Measurements from ENCODE around the gene SLK. TPM values are rescaled to one million over a fixed set of nuclear protein-coding genes. Genes with fewer than 3 reads are reported as not detected.

SLK gene
- total RNA-seq, 2 experiments from 2014 or later = 20.5 to 20.8 TPM

GRCh38 chr10:103977204-103977603, 10.3 kb downstream of the SLK start:
- H3K4me3 Mint-ChIP-seq = no peak overlapping the region
- Histone ChIP-seq H3K36me3 (ENCODE audit: insufficient read depth, low read length) (no peaks in the 10 kb centered on the region), H3K9me3 (ENCODE audit: control insufficient read depth in 1 of 2, insufficient read depth in 1 of 2, low read length in 2 of 2) (no peaks in the 10 kb centered on the region), H3K27me3 (ENCODE audit: control insufficient read depth in 1 of 2, insufficient read depth in 2 of 2, low read length in 2 of 2) (no peaks in the 10 kb centered on the region), H3K4me1 (ENCODE audit: insufficient read depth, low read length) (peaks cover 4% of the 10 kb centered on the region), H3K4me3 (ENCODE audit: low read length) (no peak overlapping the region), H3K27ac (ENCODE audit: low read depth in 1 of 2, low read length in 2 of 2) (no peak overlapping the region)
- no peaks in the 10 kb centered on the region for H3K27me3 Mint-ChIP-seq
- no peak overlapping the region for H3K27ac Mint-ChIP-seq
- CTCF ChIA-PET = interaction anchor here (0.9 kb wide), 1 partner anchor 88 kb away, joined by 3 read pairs; no protein-coding TSS in a partner anchor
- POLR2A ChIA-PET = interaction anchor here (0.7 kb wide), 1 partner anchor 62 kb away, joined by 3 read pairs; no protein-coding TSS in a partner anchor
- intact Hi-C loops (cut with DNase I, micrococcal nuclease) = no loop called here
- no peak for ATAC-seq (ENCODE audit: poor library complexity)
- H3K36me3 Mint-ChIP-seq (ENCODE audit: low read depth) = peaks cover 11% of the 10 kb centered on the region
- TF ChIP-seq, protein P1, sequence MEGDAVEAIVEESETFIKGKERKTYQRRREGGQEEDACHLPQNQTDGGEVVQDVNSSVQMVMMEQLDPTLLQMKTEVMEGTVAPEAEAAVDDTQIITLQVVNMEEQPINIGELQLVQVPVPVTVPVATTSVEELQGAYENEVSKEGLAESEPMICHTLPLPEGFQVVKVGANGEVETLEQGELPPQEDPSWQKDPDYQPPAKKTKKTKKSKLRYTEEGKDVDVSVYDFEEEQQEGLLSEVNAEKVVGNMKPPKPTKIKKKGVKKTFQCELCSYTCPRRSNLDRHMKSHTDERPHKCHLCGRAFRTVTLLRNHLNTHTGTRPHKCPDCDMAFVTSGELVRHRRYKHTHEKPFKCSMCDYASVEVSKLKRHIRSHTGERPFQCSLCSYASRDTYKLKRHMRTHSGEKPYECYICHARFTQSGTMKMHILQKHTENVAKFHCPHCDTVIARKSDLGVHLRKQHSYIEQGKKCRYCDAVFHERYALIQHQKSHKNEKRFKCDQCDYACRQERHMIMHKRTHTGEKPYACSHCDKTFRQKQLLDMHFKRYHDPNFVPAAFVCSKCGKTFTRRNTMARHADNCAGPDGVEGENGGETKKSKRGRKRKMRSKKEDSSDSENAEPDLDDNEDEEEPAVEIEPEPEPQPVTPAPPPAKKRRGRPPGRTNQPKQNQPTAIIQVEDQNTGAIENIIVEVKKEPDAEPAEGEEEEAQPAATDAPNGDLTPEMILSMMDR (IDR thresholded peaks at IDR 0.05) = no peak
- no peaks in the 10 kb centered on the region for H3K9me3 Mint-ChIP-seq
- peaks cover 69% of the 10 kb centered on the region for H3K4me1 Mint-ChIP-seq (ENCODE audit: low read depth)
- no peak for DNase-seq

- intact Hi-C loops (cut with DNase I, micrococcal nuclease) = no loop called here
- H3K9me3 Mint-ChIP-seq = no peaks in the 10 kb centered on the region
- H3K36me3 ChIP-seq (ENCODE audit: insufficient read depth, low read length) = no peaks in the 10 kb centered on the region
- ATAC-seq (ENCODE audit: poor library complexity) (no peak), DNase-seq (no peak)
- H3K27ac ChIP-seq (ENCODE audit: low read depth in 1 of 2, low read length in 2 of 2) = no peak overlapping the region
- no peak overlapping the region for H3K4me3 Mint-ChIP-seq
- no peaks in the 10 kb centered on the region for H3K9me3 ChIP-seq (ENCODE audit: control insufficient read depth in 1 of 2, insufficient read depth in 1 of 2, low read length in 2 of 2)
- ChIA-PET POLR2A (no interaction called here), CTCF (interaction anchor here (0.8 kb wide), 1 partner anchor 9 kb away, joined by 4 read pairs; no protein-coding TSS in a partner anchor)
- H3K36me3 Mint-ChIP-seq (ENCODE audit: low read depth) = peaks cover 7% of the 10 kb centered on the region
- peaks cover 74% of the 10 kb centered on the region for H3K4me1 Mint-ChIP-seq (ENCODE audit: low read depth)
- no peaks in the 10 kb centered on the region for H3K27me3 Mint-ChIP-seq
- H3K4me1 ChIP-seq (ENCODE audit: insufficient read depth, low read length) = peaks cover 19% of the 10 kb centered on the region
- H3K27ac Mint-ChIP-seq = no peak overlapping the region
- no peaks in the 10 kb centered on the region for H3K27me3 ChIP-seq (ENCODE audit: control insufficient read depth in 1 of 2, insufficient read depth in 2 of 2, low read length in 2 of 2)
- TF ChIP-seq, protein P1 (IDR thresholded peaks at IDR 0.05) = no peak
- no peak overlapping the region for H3K4me3 ChIP-seq (ENCODE audit: low read length)
Measured at GRCh38 chr10:103979530-103979929, 12.6 kb downstream of the SLK start.

DNA sequence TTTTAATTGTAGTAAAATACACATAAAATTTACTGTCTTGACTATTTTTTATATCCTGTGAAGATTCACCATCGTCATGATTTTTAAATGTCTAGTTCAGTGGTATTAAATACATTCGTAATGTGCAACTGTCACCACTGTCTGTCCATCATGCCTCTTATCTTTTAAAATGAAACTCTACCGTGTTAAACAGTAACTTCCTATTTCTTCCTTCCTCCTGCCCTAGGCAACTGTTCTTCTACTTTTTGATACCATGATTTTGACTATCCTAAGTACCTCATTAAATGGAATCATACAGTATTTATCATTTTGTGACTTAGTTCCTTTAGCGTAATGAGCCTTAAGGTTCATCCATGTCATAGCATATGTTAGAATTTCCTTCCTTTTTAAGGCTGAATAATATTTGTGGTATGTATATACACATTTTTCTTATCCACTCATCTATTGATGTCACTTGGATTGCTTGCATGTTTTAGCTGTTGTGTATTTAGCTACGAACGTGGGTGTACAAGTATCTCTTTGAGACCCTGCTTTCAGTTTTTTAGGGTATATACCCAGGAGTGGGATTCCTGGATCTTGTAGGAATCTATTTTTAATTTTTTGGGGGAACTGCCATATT, 13.5 kb downstream of the SLK start:
- Mint-ChIP-seq H3K27ac (peak overlapping the region; percentile 6), H3K4me3 (peak overlapping the region; percentile 3), H3K27me3 (no peaks in the 10 kb centered on the region), H3K4me1 (ENCODE audit: low read depth) (peaks cover 72% of the 10 kb centered on the region), H3K9me3 (no peaks in the 10 kb centered on the region), H3K36me3 (ENCODE audit: low read depth) (peaks cover under 1% of the 10 kb centered on the region)
- DNase-seq (no peak), ATAC-seq (ENCODE audit: poor library complexity) (no peak)
- Histone ChIP-seq H3K27ac (ENCODE audit: low read depth in 1 of 2, low read length in 2 of 2) (no peak overlapping the region), H3K9me3 (ENCODE audit: control insufficient read depth in 1 of 2, insufficient read depth in 1 of 2, low read length in 2 of 2) (no peaks in the 10 kb centered on the region), H3K27me3 (ENCODE audit: control insufficient read depth in 1 of 2, insufficient read depth in 2 of 2, low read length in 2 of 2) (no peaks in the 10 kb centered on the region), H3K36me3 (ENCODE audit: insufficient read depth, low read length) (no peaks in the 10 kb centered on the region), H3K4me3 (ENCODE audit: low read length) (no peak overlapping the region), H3K4me1 (ENCODE audit: insufficient read depth, low read length) (peaks cover 20% of the 10 kb centered on the region)
- TF ChIP-seq, protein P1 (IDR thresholded peaks at IDR 0.05) = no peak
- POLR2A ChIA-PET = no interaction called here
- intact Hi-C loops (cut with DNase I, micrococcal nuclease) = loop anchor here in 1 of 2 experiments (5.0 kb wide), 1 partner anchor 78 kb away; no protein-coding TSS in a partner anchor
- CTCF ChIA-PET = interaction anchor here (0.6 kb wide), 1 partner anchor 17 kb away, joined by 3 read pairs; no protein-coding TSS in a partner anchor
